HG03342 (cell line): ENCODE measurements around the gene GGTLC1.

Experiments used
- ATAC-seq: cut with Tn5 transposase; IDR thresholded peaks from one replicate; pipeline ENCODE4 v1.9.1; 2021; ENCODE audit warnings: mild to moderate bottlenecking, moderate library complexity; ENCODE audit not compliant: unreplicated experiment

The GGTLC1 gene

GRCh38 chr20:23966927-23967615 is 21.5 kb downstream of the GGTLC1 start:
- no peak for ATAC-seq

GRCh38 chr20:23966298-23966697 is 22.3 kb downstream of the GGTLC1 start:
- no peak for ATAC-seq

- ATAC-seq: no peak
Measured at GRCh38 chr20:23963941-23964340, 24.6 kb downstream of the GGTLC1 start.

GRCh38 chr20:23962272-23962671 is 26.3 kb downstream of the GGTLC1 start:
- no peak for ATAC-seq

GRCh38 chr20:23959054-23959453 is 29.5 kb downstream of the GGTLC1 start:
- no peak for ATAC-seq

- ATAC-seq: no peak
Measured at GRCh38 chr20:23955896-23956295, 32.7 kb downstream of the GGTLC1 start.

- no peak for ATAC-seq
Measured at GRCh38 chr20:23954008-23954745, 34.4 kb downstream of the GGTLC1 start.

GRCh38 chr20:23946206-23946605 is 42.4 kb downstream of the GGTLC1 start:
- ATAC-seq: no peak

- no peak for ATAC-seq
Measured at GRCh38 chr20:23943304-23943703, 45.3 kb downstream of the GGTLC1 start.

- no peak for ATAC-seq
Measured at GRCh38 chr20:23939641-23940040, 48.9 kb downstream of the GGTLC1 start.

- ATAC-seq: no peak
Measured at GRCh38 chr20:23939063-23939462, 49.5 kb downstream of the GGTLC1 start.

GRCh38 chr20:23938118-23938438 is 50.5 kb downstream of the GGTLC1 start:
- ATAC-seq: no peak

GRCh38 chr20:23937303-23938117 is 51.1 kb downstream of the GGTLC1 start:
- no peak for ATAC-seq
